GDM1 (cell line): Measurements from ENCODE around the gene UCHL5.
A peak's percentile ranks its signal among the peaks of the same experiment; 100 is the strongest.
"Not testable (repeated sequence)": the region's sequence is repeated elsewhere in the genome, so short reads cannot be mapped to it uniquely, and the experiment has no call there.

Experiments used
- DNase-seq: peaks from one replicate; lab custom pipeline; 2025; lab: John Stamatoyannopoulos, UW

Gene UCHL5

GRCh38 chr1:193065954-193066353 lies 6.8 kb upstream of the UCHL5 start:
- no peak for DNase-seq

- no peak for DNase-seq
Measured at GRCh38 chr1:193062698-193063463, 3.7 kb upstream of the UCHL5 start.

GRCh38 chr1:193060938-193061337 lies 1.8 kb upstream of the UCHL5 start:
- DNase-seq, result no peak

- no peak for DNase-seq
Measured at GRCh38 chr1:193060406-193060805, 1.2 kb upstream of the UCHL5 start.

DNA sequence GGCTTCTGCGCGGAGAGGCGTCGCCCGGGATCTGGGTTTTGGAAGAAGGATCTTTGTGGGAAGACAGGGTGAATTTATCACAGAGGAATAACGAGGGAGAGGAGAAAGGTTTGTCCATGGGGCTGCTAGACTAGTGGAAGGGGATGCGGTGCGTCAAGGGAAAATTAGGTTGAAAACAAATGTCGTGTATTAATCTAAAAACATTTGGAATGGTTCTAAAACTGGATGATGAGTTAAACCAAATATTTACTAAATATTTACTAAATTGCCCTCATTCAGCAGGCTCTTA lies 899 bp upstream of the UCHL5 start:
- no peak for DNase-seq

DNA sequence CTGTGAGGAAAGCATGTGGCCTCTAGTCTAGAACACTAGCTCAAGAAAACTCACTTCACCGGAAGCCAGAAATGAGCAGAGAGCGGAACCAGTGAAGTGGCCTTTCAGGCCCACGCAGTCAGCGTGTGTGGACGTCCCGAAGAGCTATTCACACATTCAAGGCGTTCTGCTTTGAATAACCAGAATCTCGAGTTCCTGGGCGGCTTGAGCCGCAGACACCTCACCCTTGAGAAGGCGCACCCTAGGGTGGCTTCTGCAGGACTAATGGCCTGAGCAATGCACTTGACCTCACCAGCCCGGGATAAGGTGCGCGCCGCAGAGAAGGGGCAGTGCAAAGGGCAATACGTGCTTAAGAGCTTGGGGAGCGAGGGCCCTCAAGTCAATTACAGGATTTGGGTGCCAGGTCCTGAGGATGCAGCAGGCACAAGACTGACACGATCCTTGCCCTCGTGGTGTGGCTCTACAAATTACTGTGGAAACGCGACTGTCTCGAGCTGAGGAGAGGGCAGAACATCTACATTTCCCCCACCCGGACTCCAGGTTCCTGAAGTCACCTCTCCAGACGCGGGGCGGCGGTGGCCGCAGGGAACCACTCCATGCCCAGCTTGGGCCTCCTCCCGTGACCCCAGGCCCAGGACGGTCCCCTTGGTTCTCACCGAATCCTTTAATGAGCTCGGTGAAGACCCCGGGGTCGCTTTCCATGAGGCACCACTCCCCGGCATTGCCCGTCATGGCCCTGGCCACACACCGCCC lies 455 bp downstream of the UCHL5 start:
- peak; percentile 42 for DNase-seq

GRCh38 chr1:193054169-193054675 lies 4.9 kb downstream of the UCHL5 start:
- DNase-seq, result no peak

GRCh38 chr1:193048913-193049312 lies 10.2 kb downstream of the UCHL5 start:
- DNase-seq, result not testable (repeated sequence)

DNA sequence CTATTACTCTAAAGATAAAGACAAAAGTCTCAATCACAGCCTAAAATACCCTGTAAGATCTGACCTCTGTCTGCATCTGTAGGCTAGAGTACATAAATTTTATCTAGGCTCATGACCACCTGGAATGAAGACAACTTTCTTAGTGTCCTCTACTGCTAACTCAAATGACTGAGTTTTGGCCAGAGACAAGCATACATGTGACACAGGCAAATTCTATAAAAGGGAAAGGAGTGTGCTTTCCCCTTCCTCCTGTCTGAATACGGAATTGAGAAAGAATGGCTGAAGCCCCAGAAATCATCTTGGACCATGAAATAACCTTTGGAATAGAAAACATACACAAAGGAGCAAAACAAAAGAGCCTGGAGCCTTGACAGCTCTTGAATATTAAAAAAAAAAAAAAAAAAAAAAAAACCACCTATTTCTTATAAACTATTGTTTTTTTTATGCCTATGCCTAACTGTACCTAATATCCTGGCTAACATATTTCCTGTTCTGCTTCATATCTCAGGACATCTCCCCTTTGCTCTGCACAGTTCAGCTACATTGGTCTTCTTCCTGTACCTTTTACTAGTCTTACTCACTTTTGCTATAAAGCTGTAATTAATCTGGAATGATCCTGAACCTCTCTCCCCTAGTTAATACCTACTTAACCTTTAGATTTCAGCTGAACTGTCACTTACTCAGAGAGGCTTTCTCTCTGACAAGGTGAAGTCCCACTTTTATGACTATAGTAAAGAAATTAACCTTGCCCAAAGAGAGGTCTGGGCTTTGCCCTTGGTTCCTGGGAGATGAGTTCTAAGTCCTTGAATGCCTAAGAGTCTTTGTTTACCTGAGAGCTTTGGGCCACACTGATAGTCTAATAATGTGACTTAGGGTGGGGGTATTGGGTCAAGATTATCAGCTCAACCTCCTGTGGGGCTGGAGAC lies 16.1 kb downstream of the UCHL5 start:
- DNase-seq, result no peak

- DNase-seq, result no peak
Measured at GRCh38 chr1:193040011-193040410, 19.1 kb downstream of the UCHL5 start.

DNA sequence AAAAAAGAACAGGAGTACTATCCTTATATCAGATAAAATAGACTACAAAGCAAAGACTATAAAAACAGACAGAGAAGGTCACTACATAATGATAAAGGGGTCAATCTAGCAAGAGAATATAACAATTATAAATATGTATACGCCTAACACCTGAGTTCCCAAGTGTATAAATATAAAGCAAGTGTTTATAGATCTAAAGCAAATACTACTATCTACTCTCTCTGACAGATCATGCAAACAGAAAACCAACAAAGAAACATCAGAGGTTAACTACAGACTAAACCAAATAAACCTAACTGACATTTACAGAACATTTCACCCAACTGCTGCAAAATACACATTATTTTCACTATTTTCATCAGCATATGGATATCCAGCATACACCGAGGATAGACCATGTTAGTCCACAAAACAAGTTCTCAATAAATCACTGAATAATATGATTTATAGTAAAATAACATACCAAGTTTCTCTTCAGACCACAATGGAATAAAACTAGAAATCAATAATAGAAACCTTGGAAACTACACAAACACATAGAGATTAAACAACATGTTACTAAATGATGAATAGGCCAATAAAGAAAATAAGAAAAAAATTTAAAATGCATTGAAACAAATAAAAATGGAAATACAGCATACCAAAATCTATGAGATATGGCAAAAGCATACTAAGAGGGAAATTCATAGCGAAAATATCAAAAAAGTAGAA lies 22.7 kb downstream of the UCHL5 start:
- DNase-seq, result no peak

GRCh38 chr1:193033610-193034009 lies 25.6 kb downstream of the UCHL5 start:
- no peak for DNase-seq

DNA sequence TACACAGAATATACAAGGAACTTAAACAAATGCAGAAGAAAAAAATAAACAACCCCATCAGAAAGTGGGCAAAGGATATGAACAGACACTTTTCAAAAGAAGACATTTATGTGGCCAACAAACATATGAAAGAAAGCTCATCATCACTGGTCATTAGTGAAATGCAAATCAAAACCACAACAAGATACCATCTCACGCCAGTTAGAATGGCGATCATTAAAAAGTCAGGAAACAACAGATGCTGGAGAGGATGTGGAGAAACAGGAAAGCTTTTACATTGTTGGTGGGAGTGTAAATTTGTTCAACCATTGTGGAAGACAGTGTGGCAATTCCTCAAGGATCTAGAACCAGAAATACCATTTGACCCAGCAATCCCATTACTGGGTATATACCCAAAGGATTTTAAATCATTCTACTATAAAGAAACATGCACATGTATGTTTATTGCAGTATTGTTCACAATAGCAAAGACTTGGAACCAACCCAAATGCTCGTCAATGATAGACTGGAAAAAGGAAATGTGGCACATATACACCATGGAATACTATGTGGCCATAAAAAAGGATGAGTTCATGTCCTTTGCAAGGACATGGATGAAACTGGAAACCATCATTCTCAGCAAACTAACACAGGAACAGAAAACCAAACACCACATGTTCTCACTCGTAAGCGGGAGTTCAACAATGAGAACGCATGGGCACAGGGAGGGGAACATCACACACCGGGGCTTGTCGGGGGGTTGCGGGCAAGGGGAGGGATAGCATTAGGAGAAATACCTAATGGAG lies 26.3 kb downstream of the UCHL5 start:
- DNase-seq, result not testable (repeated sequence)

DNA sequence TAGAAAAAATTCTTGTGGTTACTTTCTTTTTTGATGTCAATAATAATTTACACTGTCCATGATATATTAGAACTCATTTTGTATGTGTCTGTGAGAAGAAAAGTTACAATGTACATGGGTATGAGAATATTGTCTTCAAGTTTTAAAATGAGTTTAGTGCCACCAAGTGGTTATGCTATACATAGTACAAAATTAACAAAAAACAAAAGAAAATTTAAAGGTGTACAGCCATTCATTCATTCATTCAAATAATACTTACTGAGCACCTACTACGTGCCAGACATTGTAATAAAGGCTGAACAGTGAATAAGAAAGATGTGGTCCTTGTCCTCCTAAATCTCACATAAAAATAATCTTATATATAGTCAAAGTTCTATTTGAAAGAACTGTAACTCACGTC lies 27.7 kb downstream of the UCHL5 start:
- DNase-seq, result no peak

GRCh38 chr1:193030280-193030679 lies 28.9 kb downstream of the UCHL5 start:
- DNase-seq, result no peak

DNA sequence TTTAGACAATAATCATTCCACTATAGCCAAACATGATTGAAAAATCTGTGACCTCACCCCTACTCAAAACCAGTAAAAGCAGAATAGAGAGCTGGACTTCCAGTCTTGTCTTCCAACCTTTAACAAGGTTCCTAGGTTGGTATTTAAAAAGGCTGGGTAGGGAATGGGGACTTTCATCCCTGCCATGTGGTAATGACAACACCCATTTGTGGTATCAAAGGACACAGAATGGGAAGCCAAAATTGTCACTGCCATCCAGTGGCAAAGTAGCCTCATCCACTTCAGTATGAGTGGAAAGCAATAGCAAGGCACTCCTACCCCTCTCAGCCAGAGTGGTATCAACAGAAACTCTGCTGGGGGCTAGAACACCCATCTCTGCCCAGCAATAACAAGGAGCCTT lies 33.9 kb downstream of the UCHL5 start:
- no peak for DNase-seq

DNA sequence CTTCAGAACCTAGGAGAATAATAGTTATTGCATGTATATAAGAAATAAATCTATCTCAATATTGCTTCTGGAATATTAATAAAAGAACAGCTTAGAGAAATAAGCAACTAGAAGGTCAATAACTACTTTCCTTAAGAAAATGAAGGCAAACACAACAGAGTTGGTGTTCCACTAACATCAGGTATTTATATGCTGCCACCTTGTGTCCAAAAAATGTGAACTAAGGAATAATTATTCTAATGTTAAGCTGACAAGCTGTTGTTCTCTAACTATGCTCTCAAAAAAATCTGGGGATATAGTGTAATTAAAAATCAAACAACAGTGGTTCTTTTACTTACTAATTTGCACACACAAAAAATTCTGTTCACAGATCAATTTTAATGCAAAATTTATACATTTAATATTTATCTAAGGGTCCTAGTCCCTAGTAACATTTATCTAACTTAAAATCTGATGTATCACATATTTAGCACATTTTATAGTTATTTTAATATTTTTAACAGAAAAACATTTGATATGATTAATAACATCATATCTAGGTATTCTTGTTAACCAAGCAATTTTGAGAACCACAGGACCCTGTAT lies 39.6 kb downstream of the UCHL5 start:
- DNase-seq, result peak; percentile 7

DNA sequence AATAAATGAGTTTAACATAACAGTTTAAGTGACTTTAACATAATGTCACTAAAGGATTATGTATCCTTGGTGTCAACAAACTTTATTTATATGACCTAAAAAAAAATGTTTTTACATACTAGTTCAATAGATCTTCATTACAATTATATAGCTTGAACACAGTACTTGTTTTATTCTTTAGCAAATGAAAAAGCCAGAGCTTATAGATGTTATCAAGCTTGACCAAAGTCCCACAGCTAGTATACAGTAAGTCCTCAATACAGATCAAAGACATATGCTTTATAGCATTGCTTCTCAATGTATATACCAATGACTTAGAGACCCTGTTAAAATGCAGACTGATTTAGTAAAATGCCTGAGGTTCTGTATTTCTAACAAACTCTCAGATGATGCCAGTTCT lies 42.4 kb downstream of the UCHL5 start:
- no peak for DNase-seq

DNA sequence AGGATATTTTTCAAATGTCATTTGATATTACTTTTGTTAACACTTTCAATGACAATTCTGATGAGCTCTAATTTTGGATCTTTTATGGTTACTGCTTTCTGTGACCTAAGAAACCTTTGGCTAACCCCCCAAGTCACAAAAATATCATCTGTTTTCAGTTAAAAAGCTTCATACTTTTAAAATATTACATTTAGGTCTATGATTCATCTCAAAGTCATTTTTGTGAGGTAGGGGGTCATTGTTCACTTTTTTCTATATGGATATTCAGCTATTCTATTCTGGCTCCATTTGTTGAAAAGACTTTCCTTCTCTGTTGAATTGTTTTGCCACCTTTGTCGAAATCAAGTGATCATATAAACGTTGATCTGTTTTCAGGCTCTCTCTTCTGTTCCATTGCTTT lies 44.8 kb downstream of the UCHL5 start:
- no peak for DNase-seq

GRCh38 chr1:193013707-193014106 lies 45.5 kb downstream of the UCHL5 start:
- DNase-seq, result no peak

DNA sequence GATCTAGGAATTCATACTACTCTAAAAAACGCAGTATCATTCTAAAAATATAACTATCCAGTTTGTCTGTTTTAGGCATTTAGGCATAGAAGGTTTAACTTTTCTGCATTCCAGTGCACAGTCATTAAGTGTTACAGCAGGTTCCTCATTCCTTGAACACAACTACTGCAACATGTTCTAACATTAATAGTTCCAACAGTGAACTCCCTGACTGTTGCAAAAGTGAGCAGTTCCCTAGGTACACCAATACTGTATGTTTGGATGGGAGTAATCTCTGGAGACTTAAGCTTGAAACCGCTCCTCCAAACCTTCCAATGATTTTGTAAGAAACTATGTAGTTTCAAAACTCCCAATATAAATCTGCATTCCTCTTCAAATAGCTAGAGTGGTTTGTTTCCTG lies 46.2 kb downstream of the UCHL5 start:
- DNase-seq, result no peak
